Spleen (tissue), 7 donors: ENCODE measurements around the gene KCND3.

ENCODE experiments used
- CTCF ChIP-seq, 11 experiments: fragments of 200-600 bp in 7 of 11; fragments of 450-650 bp in 4 of 11; sonication (generic) in 4 of 11; IDR thresholded peaks in 8 of 11; conservative IDR thresholded peaks in 3 of 11; 1 replicate in 7 of 11; 2 replicates in 4 of 11; pipeline versions ENCODE4 v1.4.0 to v1.8.0; 2016 to 2021; ENCODE audit warnings: antibody characterized with exemption in 11 of 11, inconsistent platforms in 4 of 11, mild to moderate bottlenecking in 1 of 11
- POLR2A ChIP-seq, 3 donors: fragments of 450-650 bp; IDR thresholded peaks; one replicate each; pipeline ENCODE4 v1.5.1; 2017; ENCODE audit warnings: antibody characterized with exemption in 3 of 3, mild to moderate bottlenecking in 1 of 3
- POLR2AphosphoS5 ChIP-seq, 3 donors: sonication (generic); formaldehyde crosslinking; IDR thresholded peaks; one replicate each; pipeline ENCODE4 v1.5.1; 2017; ENCODE audit warnings: antibody characterized with exemption in 3 of 3
- donor health status: DM: no; HTN: no; CAD: no; lungs with moderate emphysema.
- donor health status: DM: no; HTN: no; CAD: no.
- donor health status: DM: no; HTN: no; CAD: no.

GRCh38 chr1:111906111-111906510, 83.4 kb downstream of the KCND3 start:
- no peak for TF ChIP-seq CTCF (IDR thresholded peaks at IDR 0.05 in 8 of 11, conservative IDR thresholded peaks at IDR 0.05 in 3 of 11)
- TF ChIP-seq POLR2A (IDR thresholded peaks at IDR 0.05): no peak
- no peak for TF ChIP-seq POLR2AphosphoS5 (IDR thresholded peaks at IDR 0.05)
